Measurements from ENCODE around the gene UBE2D4.

DNA sequence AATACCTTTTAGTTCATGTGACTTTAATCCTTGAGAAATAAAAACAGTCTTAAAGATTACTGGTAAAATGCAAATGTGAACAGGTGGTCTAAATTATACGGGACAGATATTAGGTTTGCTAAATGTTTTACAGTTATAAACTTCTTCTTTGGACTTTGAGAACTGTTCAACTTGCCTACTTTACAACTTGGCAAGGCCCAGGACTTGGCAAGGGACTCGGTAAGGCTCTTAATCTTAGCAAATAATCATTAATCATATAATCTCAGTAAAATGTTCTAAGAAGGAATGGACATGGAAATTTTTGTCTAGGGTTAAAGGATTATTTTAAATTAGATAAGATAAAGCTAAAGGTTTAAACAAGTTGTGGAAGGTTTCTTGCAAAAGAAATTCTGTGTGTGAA is 4.8 kb upstream of the UBE2D4 start:
- no peak for TF ChIP-seq YY1 (IDR thresholded peaks at IDR 0.05; ENCODE audit: insufficient read depth, insufficient read length)
- no peak for TF ChIP-seq ZNF274 (IDR thresholded peaks at IDR 0.05; ENCODE audit: low read depth, low read length)
- TF ChIP-seq SUZ12 (IDR thresholded peaks at IDR 0.05; ENCODE audit: extremely low read depth, insufficient read depth, insufficient read length), result no peak

Data from NT2/D1 (cell line).